GM23248 (cell line): ENCODE data around the gene PTX4. TPM values are rescaled to one million over a fixed set of nuclear protein-coding genes. Genes with fewer than 3 reads are reported as not detected.

Experiments
- DNase-seq: peaks from one replicate; pipeline ENCODE4 v3.0.0-alpha.2; 2015
- H2AFZ ChIP-seq: fragments of 200-600 bp; sonication (generic); 2 replicates; pipeline ENCODE4 v1.6.1; 2016; ENCODE audit warnings: antibody characterized with exemption
- H3F3A ChIP-seq: fragments of 200-600 bp; sonication (generic); 2 replicates; pipeline ENCODE4 v1.6.1; 2016; ENCODE audit warnings: mild to moderate bottlenecking, antibody characterized with exemption, mixed run types; ENCODE audit not compliant: insufficient read depth
- H3K27ac ChIP-seq: fragments of 200-600 bp; sonication (generic); 2 replicates; pipeline ENCODE4 v1.5.1; 2016; ENCODE audit warnings: mild to moderate bottlenecking
- H3K27me3 ChIP-seq: fragments of 200-600 bp; sonication (generic); replicated peaks from 2 replicates; pipeline ENCODE4 v1.6.1; 2016; ENCODE audit warnings: mild to moderate bottlenecking; ENCODE audit not compliant: insufficient read depth
- H3K36me3 ChIP-seq: fragments of 200-600 bp; sonication (generic); 2 replicates; pipeline ENCODE4 v1.6.1; 2016; ENCODE audit warnings: low read depth, mild to moderate bottlenecking
- H3K4me1 ChIP-seq: fragments of 200-600 bp; sonication (generic); 2 replicates; pipeline ENCODE4 v1.6.1; 2016; ENCODE audit warnings: mild to moderate bottlenecking; ENCODE audit not compliant: insufficient read depth
- H3K4me2 ChIP-seq: fragments of 200-600 bp; sonication (generic); one replicate; pipeline ENCODE4 v1.6.1; 2016; ENCODE audit warnings: mild to moderate bottlenecking; ENCODE audit not compliant: unreplicated experiment
- H3K4me3 ChIP-seq: fragments of 200-600 bp; sonication (generic); 2 replicates; pipeline ENCODE4 v1.5.1; 2016; ENCODE audit warnings: mild to moderate bottlenecking
- H3K79me2 ChIP-seq: fragments of 200-600 bp; sonication (generic); 2 replicates; pipeline ENCODE4 v1.6.1; 2016; ENCODE audit warnings: mild to moderate bottlenecking; ENCODE audit not compliant: insufficient read depth
- H3K9ac ChIP-seq: fragments of 200-600 bp; sonication (generic); 2 replicates; pipeline ENCODE4 v1.6.1; 2016; ENCODE audit warnings: mild to moderate bottlenecking
- H3K9me2 ChIP-seq: fragments of 200-600 bp; sonication (generic); 2 replicates; pipeline ENCODE4 v1.6.1; 2016; ENCODE audit warnings: mixed run types, mild to moderate bottlenecking, moderate library complexity; ENCODE audit not compliant: insufficient read depth
- H3K9me3 ChIP-seq: fragments of 200-600 bp; sonication (generic); one replicate; pipeline ENCODE4 v1.6.1; 2017; ENCODE audit warnings: low read depth
- H4K20me1 ChIP-seq: fragments of 200-600 bp; sonication (generic); 2 replicates; pipeline ENCODE4 v1.6.0; 2016; ENCODE audit not compliant: insufficient read depth
- EZH2 ChIP-seq: fragments of 200-600 bp; sonication (generic); IDR thresholded peaks from 2 replicates; pipeline ENCODE4 v1.6.1; 2018; ENCODE audit warnings: antibody characterized with exemption, mild to moderate bottlenecking; ENCODE audit not compliant: insufficient read depth, poor library complexity, severe bottlenecking
- EZH2phosphoT487 ChIP-seq: fragments of 200-600 bp; sonication (generic); IDR thresholded peaks from 2 replicates; pipeline ENCODE4 v1.6.1; 2018; ENCODE audit warnings: antibody characterized with exemption, moderate library complexity, mild to moderate bottlenecking, low read depth; ENCODE audit not compliant: insufficient read depth
- WGBS, 2 experiments: methylation state at CpG; one replicate each; pipeline ENCODE4 v1.1.6; 2015 to 2017; ENCODE audit warnings: low lambda C conversion rate in 2 of 2, low coverage in 1 of 2; ENCODE audit errors: missing lambda C conversion rate in 2 of 2; 5-methylcytosine and 5-hydroxymethylcytosine counted together
- in situ Hi-C: fragments of 300-500 bp; cut with MboI; formaldehyde crosslinking; loops from 2 replicates; pipeline ENCODE4 v1.15.0; 2020
- polyA plus RNA-seq: library from polyadenylated mRNA; unstranded; fragments of >200 nt; fragmentation: Nextera tagmentation; extraction: Ambion mirVana; gene quantifications from 2 replicates; pipeline ENCODE4 v1.2.1, GENCODE V29; 2016
- total RNA-seq: library from RNA; depleted of rRNA; stranded (reverse); fragments of >200 nt; shearing (Covaris generic); gene quantifications from 2 replicates; pipeline ENCODE4 v1.2.3, GENCODE V29; 2014

The PTX4 gene
- total and polyA plus RNA-seq, 2 experiments from 2014 or later = not detected

DNA sequence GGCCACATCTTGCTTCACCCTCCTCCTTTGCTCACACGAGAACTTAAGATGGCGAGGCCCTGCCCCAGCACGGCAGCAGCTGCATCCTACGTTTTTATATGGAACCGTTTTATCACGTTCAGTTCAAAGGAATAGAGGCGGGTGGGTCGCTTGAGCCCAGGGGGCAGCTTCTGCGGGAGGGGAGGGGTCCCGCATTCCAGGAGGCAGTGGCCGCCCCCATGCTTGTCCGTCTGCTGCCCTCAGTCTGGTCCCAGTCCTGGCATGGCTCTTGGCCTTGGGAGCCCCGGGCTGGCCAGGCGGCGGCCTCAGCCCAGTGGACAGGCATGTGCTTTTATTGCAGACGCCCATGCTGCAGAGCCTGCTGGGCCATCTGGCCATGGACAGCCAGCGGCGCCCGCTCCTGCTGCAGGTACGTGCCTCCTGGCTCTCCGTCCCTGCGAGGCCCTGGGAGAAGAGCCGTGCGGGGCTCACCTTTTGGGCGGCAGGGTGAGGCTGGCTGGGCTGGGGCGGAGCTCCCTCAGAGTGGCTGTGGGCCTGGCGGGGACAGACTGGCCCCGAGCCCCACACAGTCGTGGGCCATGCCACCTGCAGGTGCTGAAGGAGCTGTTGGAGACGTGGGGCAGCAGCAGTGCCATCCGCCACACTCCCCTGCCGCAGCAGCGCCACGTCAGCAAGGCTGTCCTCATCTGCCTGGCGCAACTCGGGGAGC is 11.2 kb upstream of the PTX4 start:
- in situ Hi-C loops = no loop called here
- Histone ChIP-seq H3K9me2 (no peaks in the 10 kb centered on the region), H3F3A (no peaks in the 10 kb centered on the region), H3K27ac (no peak overlapping the region), H2AFZ (no peak overlapping the region), H4K20me1 (no peaks in the 10 kb centered on the region), H3K27me3 (no peaks in the 10 kb centered on the region), H3K36me3 (peaks cover 7% of the 10 kb centered on the region; the same call in 1 of the 2 replicates), H3K4me3 (no peak overlapping the region), H3K4me1 (0 out of 2 replicates have a peak, but pooled peaks cover 1% of the 10 kb centered on the region), H3K9me3 (no peaks in the 10 kb centered on the region), H3K9ac (no peak overlapping the region), H3K4me2 (no peak overlapping the region), H3K79me2 (0 out of 2 replicates have a peak, but pooled peaks cover 19% of the 10 kb centered on the region)
- no peak for TF ChIP-seq EZH2phosphoT487
- TF ChIP-seq EZH2 = no peak
- 94 to 95% methylated on average over 34 to 36 of the region's 36 CpGs for WGBS, 2 experiments
- no peak for DNase-seq

DNA sequence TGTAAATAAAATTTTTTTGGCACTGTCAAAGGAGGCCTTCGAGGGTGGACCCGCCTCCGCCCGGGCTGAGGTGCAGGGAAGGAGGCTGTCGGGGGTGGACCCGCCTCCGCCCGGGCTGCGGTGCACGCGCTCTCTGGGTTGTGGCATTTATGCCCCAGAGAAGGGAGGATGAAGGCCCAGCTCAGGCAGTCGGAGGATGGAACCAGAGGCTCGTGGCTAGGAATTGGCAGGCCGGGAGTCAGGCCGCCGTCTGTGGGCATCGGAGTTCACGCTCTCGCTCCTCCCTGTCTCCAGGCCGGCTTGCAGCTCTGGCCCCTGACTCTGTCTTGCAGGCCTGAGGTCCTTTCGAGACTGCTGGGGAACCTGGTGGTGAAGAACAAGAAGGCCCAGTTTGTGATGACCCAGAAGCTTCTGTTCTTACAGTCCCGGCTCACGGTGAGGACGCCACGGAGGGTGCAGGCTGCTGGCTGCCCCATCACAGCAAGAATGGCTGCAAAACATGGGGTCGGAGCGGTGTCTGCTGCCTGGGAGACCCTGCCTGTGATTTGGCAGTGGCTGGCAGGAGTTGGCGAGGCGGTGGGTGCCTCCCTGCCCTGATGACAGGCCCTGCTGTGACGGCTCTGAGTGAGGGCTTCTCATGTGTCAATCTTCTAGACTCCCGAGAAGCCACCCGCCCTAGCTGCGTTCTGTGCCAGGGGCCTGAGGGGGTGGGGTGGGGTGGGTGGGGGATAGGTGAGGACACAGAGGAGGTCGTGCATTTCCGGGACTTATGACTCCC is 10.3 kb upstream of the PTX4 start:
- no peaks in the 10 kb centered on the region for H3K9me3 ChIP-seq
- no peak for TF ChIP-seq EZH2
- no peak for TF ChIP-seq EZH2phosphoT487
- no peak overlapping the region for H3K4me2 ChIP-seq
- no peaks in the 10 kb centered on the region for H4K20me1 ChIP-seq
- no peaks in the 10 kb centered on the region for H3F3A ChIP-seq
- H3K36me3 ChIP-seq = peaks cover 7% of the 10 kb centered on the region; the same call in 1 of the 2 replicates
- H3K79me2 ChIP-seq = 0 out of 2 replicates have a peak, but pooled peaks cover 22% of the 10 kb centered on the region
- H3K4me1 ChIP-seq = 0 out of 2 replicates have a peak, but pooled peaks cover 6% of the 10 kb centered on the region
- no peak overlapping the region for H2AFZ ChIP-seq
- no peaks in the 10 kb centered on the region for H3K9me2 ChIP-seq
- in situ Hi-C loops = no loop called here
- H3K9ac ChIP-seq = no peak overlapping the region
- no peak for DNase-seq
- H3K27me3 ChIP-seq = no peaks in the 10 kb centered on the region
- H3K27ac ChIP-seq = no peak overlapping the region
- H3K4me3 ChIP-seq = no peak overlapping the region
- 94 to 95% methylated on average over 29 to 35 of the region's 35 CpGs for WGBS, 2 experiments

GRCh38 chr16:1497014-1497598 is 8.4 kb upstream of the PTX4 start:
- no peak overlapping the region for H3K4me3 ChIP-seq
- no peak overlapping the region for H2AFZ ChIP-seq
- in situ Hi-C loops = no loop called here
- no peak overlapping the region for H3K27ac ChIP-seq
- no peaks in the 10 kb centered on the region for H3K9me3 ChIP-seq
- H3K79me2 ChIP-seq = 0 out of 2 replicates have a peak, but pooled peaks cover 22% of the 10 kb centered on the region
- peaks cover 10% of the 10 kb centered on the region; the same call in 1 of the 2 replicates for H3K4me1 ChIP-seq
- no peaks in the 10 kb centered on the region for H3F3A ChIP-seq
- H3K36me3 ChIP-seq = no peaks in the 10 kb centered on the region; the same call in 1 of the 2 replicates
- TF ChIP-seq EZH2phosphoT487 (no peak), EZH2 (no peak)
- H3K9ac ChIP-seq = no peak overlapping the region
- no peaks in the 10 kb centered on the region for H3K9me2 ChIP-seq
- no peak for DNase-seq
- 86 to 87% methylated on average over 21 of the region's 21 CpGs for WGBS, 2 experiments
- no peaks in the 10 kb centered on the region for H3K27me3 ChIP-seq
- H4K20me1 ChIP-seq = no peaks in the 10 kb centered on the region
- no peak overlapping the region for H3K4me2 ChIP-seq

DNA sequence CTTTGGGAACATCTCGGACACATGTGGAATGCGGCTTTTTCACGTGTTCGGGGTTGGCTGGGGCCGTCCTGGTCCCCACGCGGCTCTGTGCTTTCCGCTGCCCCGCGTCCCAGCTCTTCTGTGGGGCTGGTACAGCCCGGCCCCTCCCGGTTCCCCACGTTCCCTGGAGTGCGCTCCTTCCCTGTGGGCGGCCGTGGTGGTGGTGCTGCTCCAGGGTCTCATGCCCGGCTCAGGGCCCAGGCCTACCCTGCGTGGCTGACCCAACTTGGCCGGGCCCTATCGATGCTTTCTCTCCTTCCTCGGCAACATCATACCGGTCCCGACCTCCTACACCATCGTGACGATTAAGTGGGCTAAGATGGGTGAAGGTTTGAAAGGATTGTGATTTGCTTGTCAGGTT is 7.7 kb upstream of the PTX4 start:
- H3K36me3 ChIP-seq = no peaks in the 10 kb centered on the region; the same call in 1 of the 2 replicates
- H3K9ac ChIP-seq = no peak overlapping the region
- 0 out of 2 replicates have a peak, but pooled peaks cover 22% of the 10 kb centered on the region for H3K79me2 ChIP-seq
- TF ChIP-seq EZH2 (no peak), EZH2phosphoT487 (no peak)
- no peak overlapping the region for H3K4me2 ChIP-seq
- H3K4me3 ChIP-seq = no peak overlapping the region
- peaks cover 10% of the 10 kb centered on the region; the same call in 1 of the 2 replicates for H3K4me1 ChIP-seq
- no peak overlapping the region for H3K27ac ChIP-seq
- no peaks in the 10 kb centered on the region for H3K27me3 ChIP-seq
- no peak for DNase-seq
- no peak overlapping the region for H2AFZ ChIP-seq
- no peaks in the 10 kb centered on the region for H3K9me2 ChIP-seq
- H3F3A ChIP-seq = no peaks in the 10 kb centered on the region
- H3K9me3 ChIP-seq = no peaks in the 10 kb centered on the region
- 94 to 96% methylated on average over 25 of the region's 25 CpGs for WGBS, 2 experiments
- H4K20me1 ChIP-seq = no peaks in the 10 kb centered on the region
- in situ Hi-C loops = no loop called here
